Vagina (tissue), 2 donors: ENCODE results near the gene VIM.

ENCODE experiments used
- CTCF ChIP-seq, 3 experiments: fragments of 450-650 bp in 2 of 3; fragments of 200-600 bp in 1 of 3; sonication (generic) in 1 of 3; IDR thresholded peaks; one replicate each; pipeline ENCODE4 v1.5.1; 2017 to 2019; ENCODE audit warnings: antibody characterized with exemption in 3 of 3, mild to moderate bottlenecking in 2 of 3, moderate library complexity in 2 of 3
- POLR2AphosphoS5 ChIP-seq, 2 donors: sonication (generic); formaldehyde crosslinking; IDR thresholded peaks; one replicate each; pipeline ENCODE4 v1.9.0; 2017; ENCODE audit warnings: antibody characterized with exemption in 2 of 2, mild to moderate bottlenecking in 2 of 2, low read depth in 1 of 2; ENCODE audit not compliant: insufficient read depth in 1 of 2

- TF ChIP-seq CTCF (IDR thresholded peaks at IDR 0.05) (no peak), POLR2AphosphoS5 (IDR thresholded peaks at IDR 0.05; ENCODE audit: insufficient read depth in 1 of 2, low read depth in 1 of 2) (no peak)
Measured at GRCh38 chr10:17239345-17240085, 11.5 kb downstream of the VIM start.
